Cerebellar nuclear complex (tissue), 1 donor: ENCODE results near the gene PI4KA.
"Not testable (repeated sequence)": the region's sequence is repeated elsewhere in the genome, so short reads cannot be mapped to it uniquely, and the experiment has no call there.

Source experiments
- DNase-seq, 2 experiments: peaks; one replicate each; lab custom pipeline; 2025; lab: John Stamatoyannopoulos, UW

Gene PI4KA

GRCh38 chr22:20776624-20777405, 81.8 kb downstream of the PI4KA start:
- no peak for DNase-seq

- DNase-seq = no peak
Measured at GRCh38 chr22:20775342-20775895, 83.2 kb downstream of the PI4KA start.

GRCh38 chr22:20774882-20775281, 83.7 kb downstream of the PI4KA start:
- no peak for DNase-seq

GRCh38 chr22:20773793-20774212, 84.8 kb downstream of the PI4KA start, which contains the start of gene SERPIND1:
SERPIND1 (plus strand) TSS chr22:20774113; CDS start chr22:20779313, 5,200 bp downstream.
- DNase-seq = no peak

GRCh38 chr22:20771918-20772625, 86.5 kb downstream of the PI4KA start:
- no peak for DNase-seq

GRCh38 chr22:20769496-20769826, 89.2 kb downstream of the PI4KA start:
- not testable (repeated sequence) for DNase-seq

- DNase-seq = no peak
Measured at GRCh38 chr22:20766530-20766929, 92.1 kb downstream of the PI4KA start.

- DNase-seq = no peak
Measured at GRCh38 chr22:20765938-20766337, 92.7 kb downstream of the PI4KA start.

GRCh38 chr22:20764729-20765128, 93.9 kb downstream of the PI4KA start:
- DNase-seq = no peak

- DNase-seq = no peak
Measured at GRCh38 chr22:20764471-20764720, 94.2 kb downstream of the PI4KA start.

- no peak for DNase-seq
Measured at GRCh38 chr22:20763630-20764470, 94.8 kb downstream of the PI4KA start.

- DNase-seq = no peak
Measured at GRCh38 chr22:20762233-20762796, 96.3 kb downstream of the PI4KA start.

GRCh38 chr22:20761536-20761935, 97.1 kb downstream of the PI4KA start:
- no peak for DNase-seq

- DNase-seq = no peak
Measured at GRCh38 chr22:20760084-20760483, 98.5 kb downstream of the PI4KA start.

- no peak for DNase-seq
Measured at GRCh38 chr22:20758688-20759087, 99.9 kb downstream of the PI4KA start.

GRCh38 chr22:20756846-20757245, 101.8 kb downstream of the PI4KA start:
- no peak for DNase-seq

GRCh38 chr22:20752873-20753272, 105.7 kb downstream of the PI4KA start:
- DNase-seq = no peak

- no peak for DNase-seq
Measured at GRCh38 chr22:20752104-20752741, 106.4 kb downstream of the PI4KA start.

GRCh38 chr22:20751185-20751851, 107.3 kb downstream of the PI4KA start:
- no peak for DNase-seq

GRCh38 chr22:20750461-20751184, 108.0 kb downstream of the PI4KA start:
- peak in 1 of 2 experiments; percentile 1 for DNase-seq
